PC-3 (cell line): ENCODE results near the gene CPZ. TPM values are rescaled to one million over a fixed set of nuclear protein-coding genes. Genes with fewer than 3 reads are reported as not detected.

ENCODE experiments used
- ATAC-seq: fragments of 200-7000 bp; cut with Tn5 transposase; 2 replicates; pipeline ENCODE4 v1.9.1; 2020; ENCODE audit warnings: mild to moderate bottlenecking, moderate library complexity
- BruUV-seq: library from RNA; stranded (reverse); fragments of 400-500 nt; replicated peaks from 2 replicates; lab custom pipeline; 2021; lab: Mats Ljungman, UMichigan
- CTCF ChIA-PET: fragments of 300-600 bp; sonication (Branson Sonifier 250); formaldehyde crosslinking; loops from one replicate; lab custom pipeline; 2022; ENCODE audit warnings: antibody characterized with exemption; lab: Charles Lee
- POLR2A ChIA-PET: fragments of 300-600 bp; sonication (Branson Sonifier 250); formaldehyde crosslinking; loops from one replicate; lab custom pipeline; 2022; ENCODE audit warnings: antibody characterized with exemption; ENCODE audit not compliant: unreplicated experiment; lab: Charles Lee
- DNase-seq: peaks from one replicate; pipeline ENCODE4 v3.0.0-alpha.2; 2015
- H2AFZ ChIP-seq: fragments of 300-600 bp; sonication (generic); 2 replicates; pipeline ENCODE4 v1.6.0; 2016; ENCODE audit warnings: antibody characterized with exemption, low read length
- H3F3A ChIP-seq: fragments of 300-600 bp; sonication (generic); one replicate; pipeline ENCODE4 v1.6.0; 2017; ENCODE audit warnings: antibody characterized with exemption, low read length, control low read depth, mild to moderate bottlenecking; ENCODE audit not compliant: unreplicated experiment
- H3K27ac ChIP-seq: fragments of 300-600 bp; sonication (generic); 2 replicates; pipeline ENCODE4 v1.5.1; 2016; ENCODE audit warnings: mild to moderate bottlenecking, low read length
- H3K27me3 ChIP-seq: fragments of 300-600 bp; sonication (generic); 2 replicates; pipeline ENCODE4 v1.6.1; 2016; ENCODE audit warnings: low read length, mixed read lengths
- H3K36me3 ChIP-seq: fragments of 300-600 bp; sonication (generic); 2 replicates; pipeline ENCODE4 v1.6.1; 2016; ENCODE audit warnings: low read depth, mixed run types, low read length, mixed read lengths
- H3K4me1 ChIP-seq: fragments of 300-600 bp; sonication (generic); 2 replicates; pipeline ENCODE4 v1.5.1; 2016; ENCODE audit warnings: low read length; ENCODE audit not compliant: insufficient read depth
- H3K4me2 ChIP-seq: fragments of 300-600 bp; sonication (generic); 2 replicates; pipeline ENCODE4 v1.6.0; 2016; ENCODE audit warnings: low read length
- H3K4me3 ChIP-seq: fragments of 300-600 bp; sonication (generic); 2 replicates; pipeline ENCODE4 v1.5.1; 2016; ENCODE audit warnings: mild to moderate bottlenecking, low read length, mixed read lengths
- H3K79me2 ChIP-seq: fragments of 300-600 bp; sonication (generic); 2 replicates; pipeline ENCODE4 v1.6.1; 2017; ENCODE audit warnings: low read length, mixed read lengths
- H3K9ac ChIP-seq: fragments of 300-600 bp; sonication (generic); 2 replicates; pipeline ENCODE4 v1.6.0; 2016; ENCODE audit warnings: mild to moderate bottlenecking, low read length
- H3K9me2 ChIP-seq: fragments of 300-600 bp; sonication (generic); replicated peaks from 2 replicates; pipeline ENCODE4 v1.6.1; 2016; ENCODE audit warnings: mixed run types, low read length, mixed read lengths
- H3K9me3 ChIP-seq: fragments of 300-600 bp; sonication (generic); 2 replicates; pipeline ENCODE4 v1.6.1; 2016; ENCODE audit warnings: low read length, mixed read lengths
- H4K20me1 ChIP-seq: fragments of 300-600 bp; sonication (generic); 2 replicates; pipeline ENCODE4 v1.6.1; 2016; ENCODE audit warnings: low read length, mixed read lengths
- CTCF ChIP-seq: fragments of 300-600 bp; sonication (generic); conservative IDR thresholded peaks from 2 replicates; pipeline ENCODE4 v1.5.1; 2017; ENCODE audit warnings: antibody characterized with exemption, low read depth, mild to moderate bottlenecking, low read length
- EZH2 ChIP-seq: fragments of 300-600 bp; sonication (generic); IDR thresholded peaks from one replicate; pipeline ENCODE4 v1.6.1; 2017; ENCODE audit warnings: antibody characterized with exemption, mild to moderate bottlenecking, low read length; ENCODE audit not compliant: unreplicated experiment
- EZH2phosphoT487 ChIP-seq: fragments of 300-600 bp; sonication (generic); IDR thresholded peaks from 2 replicates; pipeline ENCODE4 v1.6.1; 2018; ENCODE audit warnings: mild to moderate bottlenecking, antibody characterized with exemption, low read length, borderline replicate concordance
- intact Hi-C: fragments of 100-400 bp; cut with micrococcal nuclease; formaldehyde crosslinking; loops from 2 replicates; pipeline ENCODE4 v1.9.0; 2023
- total RNA-seq: library from RNA; depleted of rRNA; stranded (reverse); fragments of >200 nt; gene quantifications from 2 replicates; pipeline ENCODE4 v1.2.3, GENCODE V29; 2014

CPZ gene
- total RNA-seq, 1 experiment from 2014 or later, result 27.9 TPM

- TF ChIP-seq CTCF, result no peak
- no peak for TF ChIP-seq EZH2
- TF ChIP-seq EZH2phosphoT487, result no peak
- Histone ChIP-seq H3K4me2 (no peak overlapping the region), H3K27me3 (peaks cover 40% of the 10 kb centered on the region), H3K9me2 (no peaks in the 10 kb centered on the region), H3K9me3 (no peaks in the 10 kb centered on the region), H3K4me3 (no peak overlapping the region), H3K36me3 (no peaks in the 10 kb centered on the region), H3F3A (no peaks in the 10 kb centered on the region), H3K27ac (no peak overlapping the region), H3K9ac (no peak overlapping the region), H3K4me1 (no peaks in the 10 kb centered on the region), H2AFZ (no peak overlapping the region), H4K20me1 (no peaks in the 10 kb centered on the region), H3K79me2 (no peaks in the 10 kb centered on the region)
- intact Hi-C loops, result no loop called here
- ChIA-PET POLR2A (no interaction called here), CTCF (no interaction called here)
- ATAC-seq (no peak), DNase-seq (no peak)
- no TSS peak for BruUV-seq
Measured at GRCh38 chr4:8644461-8644891, 51.9 kb downstream of the CPZ start.

GRCh38 chr4:8644966-8645752 is 52.6 kb downstream of the CPZ start:
- TF ChIP-seq EZH2, result no peak
- TF ChIP-seq EZH2phosphoT487, result no peak
- no peak for TF ChIP-seq CTCF
- Histone ChIP-seq H3K79me2 (no peaks in the 10 kb centered on the region), H3K9me2 (no peaks in the 10 kb centered on the region), H3K9me3 (no peaks in the 10 kb centered on the region), H3K27ac (no peak overlapping the region), H3K4me3 (no peak overlapping the region), H3K9ac (no peak overlapping the region), H2AFZ (no peak overlapping the region), H3K27me3 (peaks cover 46% of the 10 kb centered on the region), H3F3A (no peaks in the 10 kb centered on the region), H3K4me1 (no peaks in the 10 kb centered on the region), H4K20me1 (no peaks in the 10 kb centered on the region), H3K36me3 (no peaks in the 10 kb centered on the region), H3K4me2 (no peak overlapping the region)
- BruUV-seq, result no TSS peak
- no peak for DNase-seq
- intact Hi-C loops, result no loop called here
- ATAC-seq, result no peak
- ChIA-PET CTCF (no interaction called here), POLR2A (no interaction called here)

GRCh38 chr4:8645753-8646124 is 53.2 kb downstream of the CPZ start:
- H3K4me3 ChIP-seq, result no peak overlapping the region
- no peak overlapping the region for H2AFZ ChIP-seq

More at GRCh38 chr4:8645753-8646124, 53.2 kb downstream of the CPZ start:
- H3K27ac ChIP-seq, result no peak overlapping the region
- no peaks in the 10 kb centered on the region for H3K36me3 ChIP-seq
- no peak for TF ChIP-seq CTCF
- no peak for TF ChIP-seq EZH2
- no peak for TF ChIP-seq EZH2phosphoT487
- intact Hi-C loops, result no loop called here
- no TSS peak for BruUV-seq
- H3K9me3 ChIP-seq, result no peaks in the 10 kb centered on the region
- CTCF ChIA-PET, result no interaction called here
- peaks cover 52% of the 10 kb centered on the region for H3K27me3 ChIP-seq
- H4K20me1 ChIP-seq, result no peaks in the 10 kb centered on the region
- no peak overlapping the region for H3K9ac ChIP-seq
- POLR2A ChIA-PET, result no interaction called here
- no peaks in the 10 kb centered on the region for H3F3A ChIP-seq
- no peak for ATAC-seq
- no peak overlapping the region for H3K4me2 ChIP-seq
- H3K4me1 ChIP-seq, result no peaks in the 10 kb centered on the region
- DNase-seq, result no peak
- H3K9me2 ChIP-seq, result no peaks in the 10 kb centered on the region
- H3K79me2 ChIP-seq, result no peaks in the 10 kb centered on the region
